KOPT-K1 (cell line): ENCODE results near the gene PGLYRP2.
"Not testable (repeated sequence)": the region's sequence is repeated elsewhere in the genome, so short reads cannot be mapped to it uniquely, and the experiment has no call there.

Experiments used
- H3K27ac ChIP-seq: fragments of 200-600 bp; sonication (generic); 2 replicates; pipeline ENCODE4 v1.5.1; 2016; ENCODE audit warnings: antibody characterized with exemption, mild to moderate bottlenecking, low read depth, low read length; ENCODE audit not compliant: poor library complexity, severe bottlenecking
- H3K36me3 ChIP-seq: fragments of 200-600 bp; sonication (generic); 2 replicates; pipeline ENCODE4 v1.5.1; 2017; ENCODE audit warnings: antibody characterized with exemption, mild to moderate bottlenecking, low read length, moderate library complexity; ENCODE audit not compliant: insufficient read depth
- H3K9me3 ChIP-seq: fragments of 200-600 bp; sonication (generic); 2 replicates; pipeline ENCODE4 v1.5.1; 2017; ENCODE audit warnings: antibody characterized with exemption, low read length, mild to moderate bottlenecking; ENCODE audit not compliant: insufficient read depth, poor library complexity, severe bottlenecking

PGLYRP2 gene

GRCh38 chr19:15502264-15502663 is 23.0 kb upstream of the PGLYRP2 start:
- H3K27ac ChIP-seq: no peak overlapping the region

GRCh38 chr19:15501596-15501995 is 22.3 kb upstream of the PGLYRP2 start:
- H3K9me3 ChIP-seq: no peaks in the 10 kb centered on the region
- no peaks in the 10 kb centered on the region for H3K36me3 ChIP-seq
- no peak overlapping the region for H3K27ac ChIP-seq

More at GRCh38 chr19:15502264-15502663, 23.0 kb upstream of the PGLYRP2 start:
- H3K36me3 ChIP-seq: no peaks in the 10 kb centered on the region
- no peaks in the 10 kb centered on the region for H3K9me3 ChIP-seq

- no peaks in the 10 kb centered on the region for H3K36me3 ChIP-seq
- H3K27ac ChIP-seq: no peak overlapping the region
- H3K9me3 ChIP-seq: no peaks in the 10 kb centered on the region
Observed at GRCh38 chr19:15498910-15499309, 19.6 kb upstream of the PGLYRP2 start.

- H3K9me3 ChIP-seq: no peaks in the 10 kb centered on the region
- H3K27ac ChIP-seq: no peak overlapping the region
- no peaks in the 10 kb centered on the region for H3K36me3 ChIP-seq
Observed at GRCh38 chr19:15498156-15498858, 19.0 kb upstream of the PGLYRP2 start.

- H3K27ac ChIP-seq: no peak overlapping the region
- H3K9me3 ChIP-seq: no peaks in the 10 kb centered on the region
- no peaks in the 10 kb centered on the region for H3K36me3 ChIP-seq
Observed at GRCh38 chr19:15495151-15495550, 15.8 kb upstream of the PGLYRP2 start.

- H3K9me3 ChIP-seq: no peaks in the 10 kb centered on the region
- H3K27ac ChIP-seq: no peak overlapping the region
- H3K36me3 ChIP-seq: no peaks in the 10 kb centered on the region
Observed at GRCh38 chr19:15488489-15489226, 9.4 kb upstream of the PGLYRP2 start.

GRCh38 chr19:15487038-15487437 is 7.7 kb upstream of the PGLYRP2 start:
- no peaks in the 10 kb centered on the region for H3K36me3 ChIP-seq
- H3K9me3 ChIP-seq: no peaks in the 10 kb centered on the region
- H3K27ac ChIP-seq: no peak overlapping the region

- H3K9me3 ChIP-seq, H3K27ac ChIP-seq, H3K36me3 ChIP-seq: not testable (repeated sequence)
Observed at GRCh38 chr19:15485768-15486167, 6.5 kb upstream of the PGLYRP2 start.

- H3K36me3 ChIP-seq, H3K27ac ChIP-seq, H3K9me3 ChIP-seq: not testable (repeated sequence)
Observed at GRCh38 chr19:15480996-15481395, 1.7 kb upstream of the PGLYRP2 start.

- H3K9me3 ChIP-seq: no peaks in the 10 kb centered on the region
Observed at GRCh38 chr19:15476325-15476724, 3.0 kb downstream of the PGLYRP2 start.

GRCh38 chr19:15475611-15476010 is 3.7 kb downstream of the PGLYRP2 start:
- H3K27ac ChIP-seq: no peak overlapping the region
- no peaks in the 10 kb centered on the region for H3K9me3 ChIP-seq
- H3K36me3 ChIP-seq: no peaks in the 10 kb centered on the region

More at GRCh38 chr19:15476325-15476724, 3.0 kb downstream of the PGLYRP2 start:
- Histone ChIP-seq H3K36me3 (no peaks in the 10 kb centered on the region), H3K27ac (no peak overlapping the region)

- no peaks in the 10 kb centered on the region for H3K36me3 ChIP-seq
- no peak overlapping the region for H3K27ac ChIP-seq
- H3K9me3 ChIP-seq: no peaks in the 10 kb centered on the region
Observed at GRCh38 chr19:15475169-15475568, 4.1 kb downstream of the PGLYRP2 start.

- not testable (repeated sequence) for H3K27ac ChIP-seq, H3K36me3 ChIP-seq, H3K9me3 ChIP-seq
Observed at GRCh38 chr19:15473821-15474220, 5.5 kb downstream of the PGLYRP2 start.

GRCh38 chr19:15471639-15472101 is 7.6 kb downstream of the PGLYRP2 start:
- Histone ChIP-seq H3K36me3 (no peaks in the 10 kb centered on the region), H3K27ac (no peak overlapping the region), H3K9me3 (no peaks in the 10 kb centered on the region)

- Histone ChIP-seq H3K27ac (no peak overlapping the region), H3K9me3 (no peaks in the 10 kb centered on the region)
Observed at GRCh38 chr19:15469513-15470297, 9.6 kb downstream of the PGLYRP2 start.

More at GRCh38 chr19:15469513-15470297, 9.6 kb downstream of the PGLYRP2 start:
- H3K36me3 ChIP-seq: no peaks in the 10 kb centered on the region
